ENCODE data around the gene ALKBH4.

DNA sequence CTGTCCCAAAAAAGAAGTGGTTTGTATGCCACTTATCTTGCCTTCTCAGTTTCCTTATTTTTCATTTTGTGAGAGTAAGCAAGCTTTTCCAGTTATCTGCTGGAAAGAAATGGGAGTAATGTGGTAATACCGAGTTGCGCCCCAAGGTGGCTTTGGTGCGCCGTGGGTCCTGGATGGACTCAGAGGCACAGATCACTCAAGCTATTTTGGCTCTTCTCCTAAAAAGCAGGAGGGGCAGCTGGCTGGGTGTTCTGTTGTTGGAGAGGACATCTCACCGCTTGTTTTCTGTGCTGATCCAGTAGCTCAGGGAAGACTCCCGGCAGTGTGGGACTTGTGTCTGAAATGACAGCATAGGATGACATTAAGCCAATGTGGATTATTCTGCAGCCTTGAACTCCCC lies 52.1 kb downstream of the ALKBH4 start:
- TF ChIP-seq POLR2AphosphoS5 (IDR thresholded peaks at IDR 0.05; ENCODE audit: low read depth, low read length) (no peak), POLR2A (IDR thresholded peaks at IDR 0.05; ENCODE audit: low read depth, low read length) (no peak), TAF1 (IDR thresholded peaks at IDR 0.05; ENCODE audit: low read depth, low read length) (no peak), SPI1 (IDR thresholded peaks at IDR 0.05; ENCODE audit: low read depth, low read length) (no peak), POU2F2 (IDR thresholded peaks at IDR 0.05; ENCODE audit: low read depth, low read length) (no peak)
